ENCODE measurements around the gene RIPOR2. TPM values are rescaled to one million over a fixed set of nuclear protein-coding genes. Genes with fewer than 3 reads are reported as not detected.

The RIPOR2 gene
- total and polyA plus RNA-seq, 2 of the 13 experiments (the other 11 are each of a cell fraction or from before 2014, with no cell fraction given): 0.02 to 0.05 TPM

GRCh38 chr6:24926192-24926591, 9.6 kb downstream of the RIPOR2 start:
- H3K4me2 ChIP-seq (ENCODE audit: low read depth, low read length): no peak overlapping the region
- H3K27me3 ChIP-seq (ENCODE audit: control insufficient read depth in 1 of 2, insufficient read depth in 2 of 2, low read length in 2 of 2): no peaks in the 10 kb centered on the region
- H3K9me3 ChIP-seq (ENCODE audit: low read length): no peaks in the 10 kb centered on the region
- H3K27ac ChIP-seq (ENCODE audit: extremely low read length, insufficient read depth, low read length): no peak overlapping the region
- H2AFZ ChIP-seq (ENCODE audit: low read length): no peak overlapping the region
- in situ Hi-C loops (cut with HindIII; ENCODE audit: extremely low pct_ligation_motif_present, low pct_unique_long_range_greater_than_20kb): no loop called here
- intact Hi-C loops (cut with micrococcal nuclease; ENCODE audit: unreplicated experiment): no loop called here
- peak; percentile 23 for DNase-seq (ENCODE audit: low spot score)
- H4K20me1 ChIP-seq (ENCODE audit: insufficient read depth, low read length): no peaks in the 10 kb centered on the region
- FAIRE-seq: no peak
- H3K4me1 ChIP-seq (ENCODE audit: insufficient read depth, low read length): peaks cover 13% of the 10 kb centered on the region
- no peak overlapping the region for H3K4me3 ChIP-seq (replicated peaks in 1 of 3; ENCODE audit: insufficient read depth in 1 of 3, low read depth in 2 of 3, low read length in 3 of 3)
- ChIA-PET POLR2A (interaction anchor here (1.0 kb wide), 1 partner anchor 431 kb away, joined by 3 read pairs; the partner anchor contains the start of gene ALDH5A1), CTCF (ENCODE audit: low intra/inter-chr PET ratio, low total read pairs) (no interaction called here)
- WGBS (ENCODE audit: low lambda C conversion rate): 4% methylated on average over 3 of the region's 3 CpGs
- no peak overlapping the region for H3K9ac ChIP-seq (ENCODE audit: insufficient read depth, low read depth, low read length)
- no peaks in the 10 kb centered on the region for H3K79me2 ChIP-seq (ENCODE audit: insufficient read depth, low read length)
- BruUV-seq (replicated peaks): no TSS peak
- no peaks in the 10 kb centered on the region for H3K36me3 ChIP-seq (replicated peaks in 1 of 2; ENCODE audit: control insufficient read depth in 1 of 2, insufficient read depth in 2 of 2, low read length in 2 of 2)
- ATAC-seq: peak; percentile 59; the same call in 2 of the 3 replicates
- TF ChIP-seq ZKSCAN5 (CRISPR knock-in tag; IDR thresholded peaks at IDR 0.05) (peak; percentile 87), PAXIP1 (CRISPR knock-in tag; conservative IDR thresholded peaks at IDR 0.05) (peak; percentile 26), ZNF607 (CRISPR knock-in tag; IDR thresholded peaks at IDR 0.05; ENCODE audit: borderline replicate concordance) (no peak), FOXP1 (IDR thresholded peaks at IDR 0.05) (no peak), FOXP1 (CRISPR knock-in tag; IDR thresholded peaks at IDR 0.05) (peak; percentile 78), MED1 (CRISPR knock-in tag; IDR thresholded peaks at IDR 0.05) (no peak), ZNF281 (CRISPR knock-in tag; IDR thresholded peaks at IDR 0.05; ENCODE audit: borderline replicate concordance) (0 out of 2 replicates have a peak, but pooled peaks have one; percentile 20), ZNF660 (CRISPR knock-in tag; IDR thresholded peaks at IDR 0.05; ENCODE audit: borderline replicate concordance, low read depth) (no peak), ZFY (CRISPR knock-in tag; IDR thresholded peaks at IDR 0.05) (no peak), SOX13 (IDR thresholded peaks at IDR 0.05) (no peak), SOX13 (CRISPR knock-in tag; conservative IDR thresholded peaks at IDR 0.05 in 1 of 2, IDR thresholded peaks at IDR 0.05 in 1 of 2) (peak in 1 of 2 experiments; percentile 33; a peak in 1 of 4 replicates)
- TF ChIP-seq, protein P1, sequence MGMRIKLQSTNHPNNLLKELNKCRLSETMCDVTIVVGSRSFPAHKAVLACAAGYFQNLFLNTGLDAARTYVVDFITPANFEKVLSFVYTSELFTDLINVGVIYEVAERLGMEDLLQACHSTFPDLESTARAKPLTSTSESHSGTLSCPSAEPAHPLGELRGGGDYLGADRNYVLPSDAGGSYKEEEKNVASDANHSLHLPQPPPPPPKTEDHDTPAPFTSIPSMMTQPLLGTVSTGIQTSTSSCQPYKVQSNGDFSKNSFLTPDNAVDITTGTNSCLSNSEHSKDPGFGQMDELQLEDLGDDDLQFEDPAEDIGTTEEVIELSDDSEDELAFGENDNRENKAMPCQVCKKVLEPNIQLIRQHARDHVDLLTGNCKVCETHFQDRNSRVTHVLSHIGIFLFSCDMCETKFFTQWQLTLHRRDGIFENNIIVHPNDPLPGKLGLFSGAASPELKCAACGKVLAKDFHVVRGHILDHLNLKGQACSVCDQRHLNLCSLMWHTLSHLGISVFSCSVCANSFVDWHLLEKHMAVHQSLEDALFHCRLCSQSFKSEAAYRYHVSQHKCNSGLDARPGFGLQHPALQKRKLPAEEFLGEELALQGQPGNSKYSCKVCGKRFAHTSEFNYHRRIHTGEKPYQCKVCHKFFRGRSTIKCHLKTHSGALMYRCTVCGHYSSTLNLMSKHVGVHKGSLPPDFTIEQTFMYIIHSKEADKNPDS (CRISPR knock-in tag; IDR thresholded peaks at IDR 0.05): no peak
- TF ChIP-seq, protein P2, sequence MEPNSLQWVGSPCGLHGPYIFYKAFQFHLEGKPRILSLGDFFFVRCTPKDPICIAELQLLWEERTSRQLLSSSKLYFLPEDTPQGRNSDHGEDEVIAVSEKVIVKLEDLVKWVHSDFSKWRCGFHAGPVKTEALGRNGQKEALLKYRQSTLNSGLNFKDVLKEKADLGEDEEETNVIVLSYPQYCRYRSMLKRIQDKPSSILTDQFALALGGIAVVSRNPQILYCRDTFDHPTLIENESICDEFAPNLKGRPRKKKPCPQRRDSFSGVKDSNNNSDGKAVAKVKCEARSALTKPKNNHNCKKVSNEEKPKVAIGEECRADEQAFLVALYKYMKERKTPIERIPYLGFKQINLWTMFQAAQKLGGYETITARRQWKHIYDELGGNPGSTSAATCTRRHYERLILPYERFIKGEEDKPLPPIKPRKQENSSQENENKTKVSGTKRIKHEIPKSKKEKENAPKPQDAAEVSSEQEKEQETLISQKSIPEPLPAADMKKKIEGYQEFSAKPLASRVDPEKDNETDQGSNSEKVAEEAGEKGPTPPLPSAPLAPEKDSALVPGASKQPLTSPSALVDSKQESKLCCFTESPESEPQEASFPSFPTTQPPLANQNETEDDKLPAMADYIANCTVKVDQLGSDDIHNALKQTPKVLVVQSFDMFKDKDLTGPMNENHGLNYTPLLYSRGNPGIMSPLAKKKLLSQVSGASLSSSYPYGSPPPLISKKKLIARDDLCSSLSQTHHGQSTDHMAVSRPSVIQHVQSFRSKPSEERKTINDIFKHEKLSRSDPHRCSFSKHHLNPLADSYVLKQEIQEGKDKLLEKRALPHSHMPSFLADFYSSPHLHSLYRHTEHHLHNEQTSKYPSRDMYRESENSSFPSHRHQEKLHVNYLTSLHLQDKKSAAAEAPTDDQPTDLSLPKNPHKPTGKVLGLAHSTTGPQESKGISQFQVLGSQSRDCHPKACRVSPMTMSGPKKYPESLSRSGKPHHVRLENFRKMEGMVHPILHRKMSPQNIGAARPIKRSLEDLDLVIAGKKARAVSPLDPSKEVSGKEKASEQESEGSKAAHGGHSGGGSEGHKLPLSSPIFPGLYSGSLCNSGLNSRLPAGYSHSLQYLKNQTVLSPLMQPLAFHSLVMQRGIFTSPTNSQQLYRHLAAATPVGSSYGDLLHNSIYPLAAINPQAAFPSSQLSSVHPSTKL (CRISPR knock-in tag; IDR thresholded peaks at IDR 0.05): peak; percentile 67
